ENCODE data around the gene WDR77.
A peak's percentile ranks its signal among the peaks of the same experiment; 100 is the strongest.

The WDR77 gene

DNA sequence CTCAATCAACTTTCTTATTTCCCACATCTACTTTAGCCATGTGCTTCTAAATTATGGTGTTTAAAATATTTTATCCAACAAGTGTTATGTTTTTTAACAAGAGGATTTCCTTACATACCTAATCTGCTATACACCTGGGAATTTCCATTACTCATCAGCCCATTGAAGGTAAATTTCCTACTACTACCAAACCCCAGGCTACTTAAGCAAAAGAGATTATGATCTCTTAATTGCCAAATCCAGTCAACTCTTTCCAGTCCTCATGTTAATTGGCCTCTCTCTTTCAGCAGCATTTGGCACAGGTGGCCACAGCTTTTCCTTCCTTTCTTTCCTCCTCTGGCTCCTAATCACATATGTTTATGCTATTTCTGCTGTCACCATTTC, 19.7 kb upstream of the WDR77 start:
- no peak for DNase-seq

DNA sequence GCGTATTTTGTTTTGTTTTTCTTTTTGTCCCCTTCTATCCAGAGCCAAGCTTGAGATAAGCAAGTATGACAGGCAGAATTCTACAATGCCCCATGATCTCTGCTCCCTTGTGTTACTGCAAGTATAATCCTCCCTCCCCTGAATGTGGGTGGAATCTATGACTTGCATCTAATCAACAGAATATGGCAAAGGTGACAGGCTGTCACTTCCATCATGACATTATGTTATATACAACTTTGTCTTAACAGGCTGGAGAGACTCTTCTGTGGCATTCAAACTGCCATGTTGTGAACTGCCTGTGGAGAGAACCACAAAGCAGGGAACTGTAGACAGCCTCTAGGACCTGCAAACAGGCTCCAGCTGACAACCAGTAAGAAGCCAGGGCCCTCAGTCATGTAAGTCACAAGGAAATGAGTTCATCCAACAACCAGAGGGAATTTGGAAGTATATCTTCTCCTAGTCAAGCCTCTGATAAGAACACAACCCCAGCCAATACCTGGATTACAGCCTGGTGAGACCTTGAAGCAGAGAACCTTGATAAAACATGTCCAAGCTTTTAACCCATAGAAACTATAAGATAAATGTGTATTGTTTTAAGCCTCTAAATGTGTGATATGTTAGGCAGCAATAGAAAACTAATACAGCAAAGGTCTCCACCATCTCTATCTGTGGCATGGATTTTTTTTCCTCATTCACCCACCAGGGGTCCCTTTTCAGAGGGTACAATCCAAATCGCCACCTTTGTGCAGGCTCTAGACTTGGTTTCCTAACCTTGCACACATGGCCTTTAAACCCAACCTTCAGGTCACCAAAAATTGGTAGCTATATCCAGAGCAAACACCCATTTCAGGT, 19.0 kb upstream of the WDR77 start:
- no peak for DNase-seq

DNA sequence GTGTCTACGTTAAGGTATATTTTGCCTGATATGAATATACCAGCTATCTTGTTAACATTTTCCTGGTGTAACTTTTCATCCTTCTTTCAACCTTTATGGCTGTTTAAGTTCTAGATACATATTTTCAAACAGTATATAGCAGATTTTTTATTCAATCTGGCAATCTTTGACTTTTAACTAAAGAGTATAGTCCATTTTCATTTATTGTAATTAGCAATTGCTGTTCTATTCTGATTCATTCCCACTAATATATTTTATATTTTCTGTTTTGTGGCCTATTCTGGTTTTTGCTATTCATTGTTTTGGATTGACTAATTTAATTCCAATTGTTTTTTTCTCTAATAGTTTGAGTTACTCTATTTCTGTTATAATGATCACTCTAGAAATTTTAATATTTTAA, 17.4 kb upstream of the WDR77 start:
- no peak for DNase-seq

- DNase-seq = no peak
These were observed 16.7 kb upstream of the WDR77 start for GRCh38 chr1:111465754-111466153.

DNA sequence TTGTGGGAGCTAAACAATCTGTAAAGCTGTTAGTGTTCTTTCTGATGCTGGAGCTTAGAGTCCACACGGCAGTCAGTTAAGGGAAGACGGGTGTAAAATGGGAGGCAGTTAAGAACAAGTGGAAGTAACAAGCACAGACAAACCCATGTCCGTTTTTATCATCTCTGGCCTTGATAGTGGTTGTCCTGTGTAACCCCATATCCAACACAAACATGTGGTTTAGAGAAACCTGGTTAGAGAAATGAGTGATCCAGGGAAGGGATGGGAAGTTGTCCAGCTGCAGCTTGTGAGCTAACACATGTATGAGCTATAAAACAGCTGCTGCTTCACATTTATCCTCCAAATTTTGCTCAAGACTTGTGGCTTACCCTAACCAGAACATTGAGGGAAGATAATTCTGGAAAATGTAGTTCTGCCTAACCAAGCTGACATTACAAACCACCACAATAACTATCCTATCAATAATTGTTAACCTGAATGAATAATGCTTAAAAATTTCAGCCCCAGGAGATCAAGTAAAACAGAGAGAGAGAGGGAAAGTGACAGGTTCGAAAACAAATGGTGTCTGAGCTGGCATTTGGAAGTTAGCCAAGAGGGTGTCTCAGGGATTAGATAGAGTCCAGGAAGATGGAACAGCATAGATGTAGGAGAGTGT, 14.1 kb upstream of the WDR77 start:
- no peak for DNase-seq

- no peak for DNase-seq
These were observed 13.4 kb upstream of the WDR77 start for GRCh38 chr1:111462370-111463028.

DNA sequence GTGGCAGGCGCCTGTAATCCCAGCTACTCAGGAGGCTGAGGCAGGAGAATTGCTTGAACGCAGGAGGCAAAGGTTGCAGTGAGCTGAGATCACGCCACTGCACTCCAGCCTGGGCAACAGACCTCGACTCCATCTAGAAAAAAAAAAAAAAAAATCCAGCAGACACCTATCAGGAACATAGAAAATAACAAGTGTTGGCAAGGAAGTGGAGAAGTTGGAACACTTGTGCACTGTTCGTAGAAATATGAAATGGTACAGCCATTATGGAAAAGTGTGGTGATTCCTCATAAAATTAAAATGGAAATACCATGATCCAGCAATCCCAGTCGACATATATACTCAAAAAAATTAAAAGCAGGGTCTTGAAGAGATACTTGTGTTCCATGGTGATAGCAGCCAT, 12.7 kb upstream of the WDR77 start:
- DNase-seq = no peak

- DNase-seq = no peak
These were observed 6.6 kb upstream of the WDR77 start for GRCh38 chr1:111455642-111456031.

DNA sequence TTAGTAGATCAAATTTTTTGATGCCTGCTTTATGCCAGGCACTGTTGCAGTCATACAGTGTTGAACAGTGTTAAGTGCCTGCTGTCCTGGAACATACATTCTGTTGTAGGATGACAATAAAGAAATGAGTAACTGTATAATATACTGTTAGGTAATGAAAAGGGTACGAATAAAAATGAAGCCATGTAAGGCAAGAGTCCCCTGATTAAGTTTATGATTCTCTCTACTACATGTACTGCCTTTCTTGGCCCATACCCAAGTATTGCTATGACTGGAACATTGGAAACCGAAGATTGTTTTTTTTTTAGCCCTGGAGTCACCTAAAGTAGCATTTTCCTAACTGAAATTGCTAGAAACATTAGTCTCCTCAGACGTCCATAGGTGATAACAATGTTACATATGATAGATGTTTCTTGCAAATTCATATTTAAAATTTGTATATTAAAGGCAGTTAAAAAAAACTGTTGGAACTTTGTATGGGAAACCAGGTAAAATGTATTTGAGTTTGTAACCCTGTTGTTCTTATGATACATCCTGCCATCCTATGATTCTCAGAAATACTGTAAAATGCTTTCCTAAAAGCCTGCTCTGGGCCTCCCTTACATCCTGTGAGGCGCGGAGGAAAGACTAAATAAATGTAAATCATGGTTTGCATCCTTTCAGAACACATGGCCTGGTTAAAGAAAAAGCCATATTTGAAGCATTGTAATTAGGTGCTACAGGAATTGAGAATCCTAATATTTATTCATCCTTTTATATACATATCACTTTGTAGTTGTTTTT, 6.0 kb upstream of the WDR77 start:
- no peak for DNase-seq

DNA sequence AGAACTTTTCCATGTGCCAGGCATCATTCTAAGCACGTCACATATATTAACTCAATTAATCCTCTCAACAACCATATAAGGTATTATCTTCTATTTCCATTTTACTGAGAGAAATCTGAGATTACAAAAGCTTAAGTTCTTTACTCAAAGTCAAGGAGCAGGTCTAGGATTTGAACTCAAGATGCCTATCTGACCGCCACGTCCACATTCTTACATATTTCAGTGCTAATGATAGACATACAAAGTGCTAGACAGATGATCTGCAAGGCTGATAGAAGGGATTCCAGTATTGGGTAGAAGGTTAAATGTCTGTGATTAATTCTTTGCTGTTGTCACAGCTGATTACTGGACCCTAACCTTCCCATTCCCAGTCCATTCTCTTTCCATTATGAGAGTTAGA, 4.7 kb upstream of the WDR77 start:
- DNase-seq = no peak

GRCh38 chr1:111452581-111452980, 3.5 kb upstream of the WDR77 start:
- DNase-seq = no peak

- no peak for DNase-seq
These were observed 1.1 kb upstream of the WDR77 start for GRCh38 chr1:111450185-111450584.

DNA sequence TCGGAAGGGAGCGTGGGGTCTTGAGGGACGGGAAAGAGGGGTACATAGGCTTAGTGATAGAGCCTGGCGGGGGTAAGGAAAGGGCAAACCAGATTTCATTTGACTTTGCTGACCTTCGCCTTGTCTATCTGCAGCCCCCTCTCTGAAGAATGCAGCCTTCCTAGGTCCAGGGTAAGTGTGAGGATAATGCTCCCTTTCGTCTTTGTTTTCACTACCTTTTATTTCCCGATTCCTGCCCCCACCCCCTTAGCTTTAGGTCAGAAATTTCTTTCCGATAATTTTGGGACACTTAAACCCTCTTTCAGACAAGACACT, 604 bp upstream of the WDR77 start:
- DNase-seq = no peak

- peak; percentile 37 for DNase-seq
These were observed 556 bp downstream of the WDR77 start for GRCh38 chr1:111448482-111448917.

DNA sequence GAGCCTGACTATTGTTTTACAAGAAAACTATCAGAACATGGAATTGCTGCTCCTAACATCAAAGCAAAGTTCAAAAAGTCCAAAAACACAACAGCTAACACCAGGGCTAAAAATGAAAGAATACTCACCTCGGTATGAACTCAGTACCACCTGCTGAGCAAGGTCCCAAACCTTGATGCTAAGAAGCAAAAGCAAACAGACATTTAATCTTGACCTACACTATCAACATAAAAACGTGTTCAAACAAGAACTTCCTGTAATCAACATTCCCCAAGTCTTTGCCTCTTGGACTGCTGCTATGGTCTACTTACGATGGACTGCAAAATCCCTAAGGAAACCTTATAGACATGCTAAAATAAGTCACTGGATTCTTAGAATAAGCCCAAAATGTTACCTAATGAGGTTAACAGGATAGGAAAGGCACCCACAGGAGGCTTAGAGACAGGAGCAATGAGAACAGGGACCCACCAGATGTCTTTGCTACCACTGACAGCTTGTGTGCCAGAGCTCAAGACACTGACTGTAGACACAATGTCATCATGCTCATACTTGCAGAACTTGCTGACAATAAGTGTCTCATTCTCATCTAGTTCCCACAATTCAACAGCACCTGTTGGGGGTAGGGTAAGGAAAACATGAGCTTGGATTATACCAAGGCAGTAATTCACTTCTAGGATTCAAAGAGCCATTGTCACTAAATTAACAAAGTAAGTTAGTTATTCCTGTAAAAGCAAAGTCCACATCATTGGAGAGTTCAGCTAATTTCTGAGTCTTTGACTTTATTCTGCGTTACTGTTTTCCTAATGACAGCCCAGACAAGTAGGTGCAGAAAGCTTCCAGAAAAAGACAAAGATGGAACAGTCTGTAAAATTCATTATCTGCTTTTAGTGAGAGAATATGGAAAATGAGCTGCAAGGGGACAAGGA, 1.8 kb downstream of the WDR77 start:
- no peak for DNase-seq

GRCh38 chr1:111446546-111446945, 2.5 kb downstream of the WDR77 start:
- no peak for DNase-seq

DNA sequence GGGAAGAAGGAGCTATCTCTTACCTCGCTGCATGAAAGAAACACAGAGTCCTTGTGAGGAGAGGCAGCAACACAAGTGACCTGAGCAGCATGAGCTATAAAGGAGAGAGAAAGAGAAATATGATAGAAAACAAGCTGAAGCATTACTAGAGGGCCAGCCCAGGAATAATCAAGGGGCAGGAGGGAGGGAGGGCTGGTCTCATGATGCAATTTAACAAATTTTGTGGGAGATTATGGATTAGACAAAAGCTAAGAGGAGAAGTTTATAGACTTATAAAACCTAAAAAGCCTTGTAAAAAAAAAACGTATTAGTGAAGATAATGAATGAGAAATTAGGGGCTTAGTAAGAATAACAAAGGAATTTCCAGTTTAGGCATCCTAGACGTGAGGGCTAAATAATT, 5.0 kb downstream of the WDR77 start:
- DNase-seq = no peak

DNA sequence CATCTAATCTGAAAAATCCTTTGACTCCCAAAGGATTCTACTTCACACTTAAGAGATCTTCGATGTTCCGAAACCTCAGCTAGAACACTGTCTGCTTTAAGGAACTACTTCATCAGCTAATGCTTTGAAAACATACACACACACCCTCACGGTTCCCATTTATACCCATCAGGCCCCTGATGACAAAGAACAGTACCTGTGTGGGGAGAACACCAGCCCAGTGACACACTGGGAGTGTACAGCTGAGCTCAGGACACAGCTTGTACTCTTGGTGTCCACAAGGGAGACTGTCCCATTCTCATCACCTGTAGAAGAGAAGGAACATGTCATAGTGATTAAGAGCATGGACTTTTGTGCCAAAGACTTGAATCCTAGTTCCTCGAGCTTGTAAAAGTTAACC, 6.6 kb downstream of the WDR77 start:
- no peak for DNase-seq

DNA sequence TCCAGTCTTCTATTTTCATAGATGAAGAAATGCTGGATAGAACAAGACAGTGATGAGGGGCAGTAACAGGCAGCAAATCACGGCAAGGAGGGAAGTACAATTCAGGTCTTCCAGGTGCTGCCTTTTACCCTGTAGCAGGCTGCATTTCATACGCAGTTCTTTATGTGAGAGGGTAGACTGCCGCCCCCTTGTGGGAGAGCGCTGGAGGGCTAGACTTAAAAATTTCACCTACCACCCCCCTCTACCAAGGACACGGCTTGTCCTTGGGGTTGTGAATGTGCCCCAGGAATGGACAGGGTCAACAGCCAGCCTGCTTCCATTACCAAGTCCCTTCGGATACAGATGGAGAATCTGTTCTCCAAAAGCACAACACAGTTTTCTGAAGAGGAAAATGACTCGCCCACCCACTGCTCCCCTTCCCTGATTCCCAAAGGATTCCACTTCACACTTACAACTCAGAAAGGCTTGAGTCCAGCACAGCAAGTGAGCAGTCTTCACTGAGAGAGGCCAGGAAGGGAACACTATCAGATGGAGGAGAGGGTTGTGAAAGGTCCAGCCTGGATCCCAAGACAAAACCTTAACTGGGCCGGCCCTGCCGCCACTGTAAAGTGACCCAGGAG, 7.4 kb downstream of the WDR77 start:
- DNase-seq = peak; percentile 63

DNA sequence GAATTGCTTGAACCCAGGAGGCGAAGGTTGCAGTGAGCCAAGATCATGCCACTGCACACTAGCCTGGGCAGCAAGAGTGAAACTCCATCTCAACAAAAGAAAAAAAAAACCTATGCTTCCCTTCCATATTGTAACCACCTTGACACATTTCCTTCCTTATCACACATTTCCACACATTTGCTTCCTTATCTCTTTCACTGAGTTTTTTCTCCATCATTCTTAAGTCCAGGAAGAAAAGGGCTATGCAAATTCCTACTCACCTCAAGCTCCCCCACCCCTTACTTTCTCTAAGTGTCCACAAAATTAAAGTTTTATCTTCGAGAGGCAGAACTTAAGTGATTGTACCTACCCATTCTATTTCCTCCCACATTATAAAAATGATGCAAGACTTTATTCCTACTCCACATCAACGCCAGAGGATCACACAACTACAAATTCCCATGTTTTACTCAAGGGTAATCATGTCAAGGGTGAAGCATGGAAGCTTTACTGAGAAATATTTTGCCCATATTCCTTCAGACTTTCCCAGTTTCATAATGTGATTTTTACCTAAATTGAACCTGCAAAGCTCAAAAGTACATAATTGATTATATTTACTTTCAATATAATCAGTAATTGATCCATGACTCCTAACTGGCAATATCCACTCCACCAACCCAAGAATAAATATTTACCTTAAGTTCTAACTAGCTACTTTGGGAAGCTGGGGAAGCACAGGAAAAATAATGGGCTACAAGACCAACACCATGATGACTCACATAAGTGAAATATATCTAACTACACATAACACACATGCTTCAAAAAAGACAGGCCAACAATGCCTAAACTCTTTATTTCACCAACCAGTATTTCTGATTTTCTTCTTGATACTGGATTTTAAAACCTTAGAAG, 9.3 kb downstream of the WDR77 start:
- no peak for DNase-seq

- no peak for DNase-seq
These were observed 12.3 kb downstream of the WDR77 start for GRCh38 chr1:111436726-111437125.

Data from activated naive CD4-positive, alpha-beta T cell treated with Interleukin-2 at 50 U/mL for 16 hours (primary cell).